ENCODE results near the gene TBCE.

The TBCE gene, protein sequence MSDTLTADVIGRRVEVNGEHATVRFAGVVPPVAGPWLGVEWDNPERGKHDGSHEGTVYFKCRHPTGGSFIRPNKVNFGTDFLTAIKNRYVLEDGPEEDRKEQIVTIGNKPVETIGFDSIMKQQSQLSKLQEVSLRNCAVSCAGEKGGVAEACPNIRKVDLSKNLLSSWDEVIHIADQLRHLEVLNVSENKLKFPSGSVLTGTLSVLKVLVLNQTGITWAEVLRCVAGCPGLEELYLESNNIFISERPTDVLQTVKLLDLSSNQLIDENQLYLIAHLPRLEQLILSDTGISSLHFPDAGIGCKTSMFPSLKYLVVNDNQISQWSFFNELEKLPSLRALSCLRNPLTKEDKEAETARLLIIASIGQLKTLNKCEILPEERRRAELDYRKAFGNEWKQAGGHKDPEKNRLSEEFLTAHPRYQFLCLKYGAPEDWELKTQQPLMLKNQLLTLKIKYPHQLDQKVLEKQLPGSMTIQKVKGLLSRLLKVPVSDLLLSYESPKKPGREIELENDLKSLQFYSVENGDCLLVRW

DNA sequence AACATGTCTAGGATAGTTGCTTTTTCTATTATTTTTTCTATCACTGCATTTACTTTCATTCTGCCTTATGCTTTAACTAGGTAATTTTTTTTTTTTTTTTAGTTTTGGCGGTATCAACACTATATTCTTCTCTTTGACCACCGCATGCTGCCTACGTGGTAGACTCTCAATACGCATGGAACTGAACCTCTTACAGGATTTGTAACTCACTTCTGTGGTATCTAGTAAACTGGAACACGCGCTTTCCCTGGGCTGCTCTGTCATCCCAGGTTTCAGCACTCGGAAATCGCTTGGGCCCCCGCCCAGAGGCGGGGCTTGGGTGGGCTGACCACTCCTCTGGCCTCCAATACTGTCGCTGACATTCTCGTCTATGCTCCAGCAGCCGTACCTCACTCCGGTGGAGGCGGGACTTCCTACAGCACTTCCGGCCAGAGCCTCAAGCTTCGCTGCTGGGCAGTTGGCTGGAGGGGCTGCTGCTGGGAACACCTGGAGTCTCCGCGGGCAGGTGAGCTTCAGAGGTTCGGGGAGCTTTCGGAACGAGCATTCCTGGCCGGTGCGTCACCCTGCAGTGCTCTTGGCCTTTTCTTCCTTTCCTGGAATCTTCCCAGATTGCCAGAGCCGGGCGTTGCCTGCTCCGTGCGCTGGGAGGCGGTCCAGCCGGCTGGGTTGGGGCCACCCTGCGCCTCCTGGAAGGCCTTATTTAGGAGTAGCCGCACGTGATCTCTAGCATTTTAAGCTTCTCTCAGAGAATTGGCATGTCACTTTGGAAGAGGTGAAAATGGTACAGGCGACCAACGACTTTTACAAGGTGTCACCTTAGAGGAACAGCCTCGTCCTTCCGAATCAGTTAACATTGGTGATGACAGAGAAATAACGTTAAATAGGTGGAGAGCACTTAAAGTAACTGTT is at the start of gene TBCE:
Gene TBCE (plus strand): TSS at position 428 of the 909 bp plus-strand sequence. CDS start 12,623 bp downstream, outside the sequence.
- H3K4me3 ChIP-seq (ENCODE audit: low read depth, low read length) = peak within 1 kb of the TSS; percentile 90
- TF ChIP-seq, protein P1, sequence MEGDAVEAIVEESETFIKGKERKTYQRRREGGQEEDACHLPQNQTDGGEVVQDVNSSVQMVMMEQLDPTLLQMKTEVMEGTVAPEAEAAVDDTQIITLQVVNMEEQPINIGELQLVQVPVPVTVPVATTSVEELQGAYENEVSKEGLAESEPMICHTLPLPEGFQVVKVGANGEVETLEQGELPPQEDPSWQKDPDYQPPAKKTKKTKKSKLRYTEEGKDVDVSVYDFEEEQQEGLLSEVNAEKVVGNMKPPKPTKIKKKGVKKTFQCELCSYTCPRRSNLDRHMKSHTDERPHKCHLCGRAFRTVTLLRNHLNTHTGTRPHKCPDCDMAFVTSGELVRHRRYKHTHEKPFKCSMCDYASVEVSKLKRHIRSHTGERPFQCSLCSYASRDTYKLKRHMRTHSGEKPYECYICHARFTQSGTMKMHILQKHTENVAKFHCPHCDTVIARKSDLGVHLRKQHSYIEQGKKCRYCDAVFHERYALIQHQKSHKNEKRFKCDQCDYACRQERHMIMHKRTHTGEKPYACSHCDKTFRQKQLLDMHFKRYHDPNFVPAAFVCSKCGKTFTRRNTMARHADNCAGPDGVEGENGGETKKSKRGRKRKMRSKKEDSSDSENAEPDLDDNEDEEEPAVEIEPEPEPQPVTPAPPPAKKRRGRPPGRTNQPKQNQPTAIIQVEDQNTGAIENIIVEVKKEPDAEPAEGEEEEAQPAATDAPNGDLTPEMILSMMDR (IDR thresholded peaks at IDR 0.05; ENCODE audit: low read depth, low read length) = no peak

DNA sequence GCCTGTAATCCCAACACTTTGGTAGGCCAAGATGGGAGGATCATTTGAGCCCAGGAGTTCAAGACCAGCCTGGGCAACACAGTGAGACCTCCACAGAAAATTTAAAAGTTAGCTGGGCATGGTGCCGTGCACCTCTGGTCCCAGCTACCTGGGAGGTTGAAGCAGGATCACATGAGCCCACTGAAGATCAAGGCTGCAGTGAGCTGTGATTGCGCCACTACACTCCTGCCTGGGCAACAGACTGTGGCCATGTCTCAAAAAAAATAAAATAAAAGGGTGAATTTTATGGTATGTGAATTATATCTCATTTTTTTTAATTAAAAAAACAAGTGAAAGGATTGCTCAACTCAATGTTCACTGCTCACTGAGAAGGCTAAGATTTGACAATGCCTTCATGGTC is 48.0 kb upstream of the TBCE start:
- no peak overlapping the region for H3K4me3 ChIP-seq (ENCODE audit: low read depth, low read length)
- TF ChIP-seq, protein P1 (IDR thresholded peaks at IDR 0.05; ENCODE audit: low read depth, low read length) = no peak

DNA sequence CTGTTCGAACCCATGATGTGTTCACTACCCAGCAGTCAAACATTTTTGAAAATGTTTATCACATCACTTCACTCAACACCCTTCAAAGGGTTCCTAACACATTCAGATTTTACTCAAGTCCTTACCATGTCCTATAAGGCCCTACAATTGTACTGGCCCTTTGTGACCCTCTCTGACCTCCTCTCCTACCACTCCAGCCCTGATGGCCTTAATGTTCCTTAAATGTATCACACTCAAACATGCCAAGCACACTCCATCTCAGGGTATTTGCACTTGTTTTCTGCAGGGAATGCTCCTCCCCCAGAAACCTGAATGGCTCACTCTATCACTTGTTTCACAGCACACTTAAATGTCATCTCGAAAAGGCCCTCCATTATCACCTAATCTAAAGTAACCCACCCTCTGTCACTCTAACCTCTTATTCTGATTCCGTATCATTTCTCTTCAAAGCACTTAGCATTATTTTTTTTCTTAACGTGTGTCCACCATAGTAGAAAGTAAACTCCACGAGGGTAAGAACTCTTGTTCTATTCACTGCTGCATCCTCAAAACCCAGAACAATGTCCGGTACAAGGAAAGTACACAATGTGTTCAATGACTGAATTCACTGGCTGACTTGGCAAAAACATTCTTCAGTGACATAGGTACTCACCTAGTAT is 46.6 kb upstream of the TBCE start:
- no peak overlapping the region for H3K4me3 ChIP-seq (ENCODE audit: low read depth, low read length)
- TF ChIP-seq, protein P1 (IDR thresholded peaks at IDR 0.05; ENCODE audit: low read depth, low read length) = no peak

GRCh38 chr1:235324296-235324695 is 42.9 kb upstream of the TBCE start:
- no peak overlapping the region for H3K4me3 ChIP-seq (ENCODE audit: low read depth, low read length)
- TF ChIP-seq, protein P1 (IDR thresholded peaks at IDR 0.05; ENCODE audit: low read depth, low read length) = no peak

DNA sequence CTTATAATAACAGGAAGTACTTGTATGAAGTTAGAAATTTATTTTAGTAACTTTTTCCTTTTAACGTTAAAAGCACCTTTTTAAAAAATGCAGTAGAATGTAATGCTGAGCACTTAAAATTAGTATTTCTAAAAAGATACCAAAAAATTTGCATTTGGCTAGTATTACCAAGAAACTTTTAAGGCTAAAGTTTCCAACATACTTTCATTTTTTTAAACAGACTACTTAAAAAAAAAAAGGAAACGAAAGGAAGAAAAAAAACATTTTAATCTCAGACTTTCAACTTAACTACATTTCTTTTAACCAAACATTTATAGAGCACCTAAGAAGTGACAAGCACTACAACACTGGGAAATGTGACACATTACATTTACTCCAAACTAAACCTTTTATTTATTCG is 42.1 kb upstream of the TBCE start:
- TF ChIP-seq, protein P1 (IDR thresholded peaks at IDR 0.05; ENCODE audit: low read depth, low read length) = no peak
- H3K4me3 ChIP-seq (ENCODE audit: low read depth, low read length) = no peak overlapping the region

- TF ChIP-seq, protein P1 (IDR thresholded peaks at IDR 0.05; ENCODE audit: low read depth, low read length) = no peak
- peak overlapping the region; percentile 79 for H3K4me3 ChIP-seq (ENCODE audit: low read depth, low read length)
Measured at GRCh38 chr1:235325854-235326253, 41.4 kb upstream of the TBCE start.

Data from WI38 (cell line).